IPS DF 6.9 (cell line): ENCODE results near the gene EVL.

Experiments used
- DNase-seq: peaks from one replicate; pipeline ENCODE4 v3.0.0-alpha.2; 2013; ENCODE audit warnings: low read depth, low spot score
- H3K27ac ChIP-seq: one replicate; pipeline ENCODE4 v1.5.1; 2013; ENCODE audit warnings: low read length, control low read depth
- H3K27me3 ChIP-seq: 2 replicates; pipeline ENCODE4 v1.6.1; 2013; ENCODE audit warnings: mild to moderate bottlenecking, low read length; ENCODE audit not compliant: control insufficient read depth, insufficient read depth
- H3K36me3 ChIP-seq: 2 replicates; pipeline ENCODE4 v1.6.1; 2013; ENCODE audit warnings: low read length; ENCODE audit not compliant: control insufficient read depth, insufficient read depth
- H3K4me1 ChIP-seq: 2 replicates; pipeline ENCODE4 v1.6.1; 2013; ENCODE audit warnings: low read length; ENCODE audit not compliant: control insufficient read depth, insufficient read depth
- H3K4me3 ChIP-seq: 2 replicates; pipeline ENCODE4 v1.5.1; 2013; ENCODE audit warnings: mild to moderate bottlenecking, low read length
- H3K9me3 ChIP-seq: 2 replicates; pipeline ENCODE4 v1.6.1; 2013; ENCODE audit warnings: low read length, inconsistent platforms; ENCODE audit not compliant: control insufficient read depth, insufficient read depth
- WGBS: extraction: QIAGEN DNeasy Blood & Tissue Kit; methylation state at CpG from one replicate; pipeline ENCODE4 v1.1.7; 2013; ENCODE audit warnings: mixed read lengths, missing lambda C conversion rate; ENCODE audit not compliant: insufficient read length, insufficient coverage; 5-methylcytosine and 5-hydroxymethylcytosine counted together

Gene EVL

DNA sequence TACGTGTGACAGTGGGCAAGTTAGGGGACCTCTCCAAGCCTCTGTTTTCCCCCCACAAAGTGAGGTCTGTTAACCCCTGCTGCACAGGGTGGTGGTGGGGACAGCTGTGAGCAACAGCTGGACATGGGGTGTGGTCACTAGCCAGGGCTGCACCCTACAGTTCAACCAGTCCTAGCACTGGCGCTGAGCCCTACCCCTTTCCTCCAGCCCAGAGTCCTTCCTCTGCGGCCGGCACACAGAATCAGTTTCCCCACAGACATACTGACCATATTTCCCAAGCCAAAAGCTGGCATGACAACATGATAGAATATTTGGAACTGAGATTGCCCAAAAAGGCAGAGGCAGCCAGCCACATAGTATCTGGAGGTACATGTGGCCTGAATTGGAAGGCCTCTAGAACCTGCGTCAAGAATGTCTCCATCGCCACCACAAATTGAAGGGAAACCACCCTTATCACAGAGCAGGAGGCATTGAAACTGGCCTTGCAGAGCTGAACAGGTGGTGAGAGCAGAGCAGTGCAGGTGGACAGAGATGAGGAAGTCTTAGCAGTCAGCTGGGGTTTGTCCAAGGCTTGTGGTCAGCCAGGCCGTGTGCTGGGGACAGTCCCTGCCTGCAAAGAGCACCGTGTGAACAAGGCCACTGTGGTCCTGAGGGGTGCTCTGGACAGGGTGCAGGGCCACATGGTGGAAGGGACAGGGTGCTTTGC is 73.0 kb downstream of the EVL start:
- Histone ChIP-seq H3K4me3 (no peak overlapping the region), H3K27me3 (no peaks in the 10 kb centered on the region), H3K9me3 (no peaks in the 10 kb centered on the region), H3K4me1 (peaks cover 5% of the 10 kb centered on the region), H3K27ac (no peak overlapping the region), H3K36me3 (no peaks in the 10 kb centered on the region)
- WGBS = no CpG with 5 or more reads among the region's 8 CpGs
- DNase-seq = no peak

DNA sequence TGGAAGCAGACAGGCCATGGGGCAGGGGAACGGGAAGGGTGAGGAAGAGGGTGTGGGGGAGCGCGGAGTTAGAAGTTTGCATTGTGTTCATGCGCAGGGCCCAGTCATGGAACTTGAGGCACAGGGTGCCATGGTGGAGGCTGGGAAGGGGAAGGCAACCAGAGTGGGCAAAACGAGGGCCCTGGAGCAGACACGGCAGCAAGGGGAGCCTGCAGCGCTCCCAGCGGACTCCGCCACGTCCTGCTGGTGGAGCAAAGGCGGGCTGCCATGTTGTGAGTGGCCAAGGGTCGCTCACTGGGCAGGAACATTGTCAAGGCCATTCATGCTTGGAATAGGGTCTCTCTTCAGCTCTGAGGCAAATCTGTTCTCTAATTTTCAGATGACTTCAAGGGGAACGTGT is 73.7 kb downstream of the EVL start:
- no peak for DNase-seq
- Histone ChIP-seq H3K4me3 (no peak overlapping the region), H3K36me3 (no peaks in the 10 kb centered on the region; the same call in 1 of the 2 replicates), H3K9me3 (no peaks in the 10 kb centered on the region), H3K27me3 (no peaks in the 10 kb centered on the region), H3K4me1 (peaks cover 5% of the 10 kb centered on the region), H3K27ac (no peak overlapping the region)
- WGBS = no CpG with 5 or more reads among the region's 13 CpGs

DNA sequence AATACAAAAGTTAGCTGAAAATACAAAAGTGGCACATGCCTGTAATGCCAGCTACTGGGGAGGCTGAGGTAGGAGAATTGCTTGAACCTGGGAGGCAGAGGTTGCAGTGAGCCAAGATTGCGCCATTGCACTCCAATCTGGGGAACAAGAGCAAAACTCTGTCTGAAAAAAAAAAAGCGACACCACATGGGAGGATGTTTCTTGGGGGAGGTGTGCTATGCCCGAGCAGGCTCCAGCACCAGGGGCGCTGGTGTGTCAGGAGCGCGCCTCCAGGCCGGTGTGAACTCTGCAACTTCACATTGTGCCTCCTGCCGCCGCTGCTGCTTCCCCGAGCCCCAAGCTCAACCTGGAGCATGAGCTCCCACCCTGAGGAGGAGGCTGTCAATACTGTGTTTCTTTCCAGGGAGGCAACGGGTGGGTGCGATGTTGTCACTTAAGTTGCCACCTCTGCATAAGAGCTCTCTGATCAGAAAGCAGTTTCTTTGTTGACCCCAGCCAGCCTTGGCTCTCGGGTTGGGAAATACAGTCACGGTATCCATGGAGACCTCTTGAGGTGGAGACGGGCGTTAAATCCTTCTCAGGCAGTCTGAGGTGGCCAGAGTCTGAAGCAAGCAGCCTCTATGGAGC is 75.3 kb downstream of the EVL start:
- Histone ChIP-seq H3K4me3 (no peak overlapping the region), H3K4me1 (peaks cover 5% of the 10 kb centered on the region), H3K36me3 (no peaks in the 10 kb centered on the region; the same call in 1 of the 2 replicates), H3K9me3 (no peaks in the 10 kb centered on the region), H3K27ac (no peak overlapping the region), H3K27me3 (no peaks in the 10 kb centered on the region)
- no peak for DNase-seq
- WGBS = no CpG with 5 or more reads among the region's 16 CpGs

DNA sequence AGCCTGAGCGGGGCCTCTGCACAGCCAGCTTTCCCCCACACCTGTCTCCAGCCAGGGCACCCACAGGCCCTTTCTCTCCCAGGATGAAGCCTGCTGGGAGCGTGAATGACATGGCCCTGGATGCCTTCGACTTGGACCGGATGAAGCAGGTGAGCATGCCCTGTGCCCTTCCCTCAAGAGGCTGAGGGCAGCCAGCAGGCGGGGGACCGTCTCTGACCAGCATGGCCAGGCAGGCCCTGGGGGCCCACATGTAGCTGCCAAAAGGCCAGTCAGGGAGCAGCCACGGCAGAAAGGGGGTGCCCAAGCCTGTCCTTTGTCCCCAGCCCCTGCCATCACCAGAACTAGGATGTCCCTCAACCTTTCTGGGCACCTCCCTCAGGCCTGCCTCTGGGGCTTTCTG is 75.9 kb downstream of the EVL start:
- WGBS = no CpG with 5 or more reads among the region's 7 CpGs
- Histone ChIP-seq H3K36me3 (no peaks in the 10 kb centered on the region; the same call in 1 of the 2 replicates), H3K27ac (no peak overlapping the region)

DNA sequence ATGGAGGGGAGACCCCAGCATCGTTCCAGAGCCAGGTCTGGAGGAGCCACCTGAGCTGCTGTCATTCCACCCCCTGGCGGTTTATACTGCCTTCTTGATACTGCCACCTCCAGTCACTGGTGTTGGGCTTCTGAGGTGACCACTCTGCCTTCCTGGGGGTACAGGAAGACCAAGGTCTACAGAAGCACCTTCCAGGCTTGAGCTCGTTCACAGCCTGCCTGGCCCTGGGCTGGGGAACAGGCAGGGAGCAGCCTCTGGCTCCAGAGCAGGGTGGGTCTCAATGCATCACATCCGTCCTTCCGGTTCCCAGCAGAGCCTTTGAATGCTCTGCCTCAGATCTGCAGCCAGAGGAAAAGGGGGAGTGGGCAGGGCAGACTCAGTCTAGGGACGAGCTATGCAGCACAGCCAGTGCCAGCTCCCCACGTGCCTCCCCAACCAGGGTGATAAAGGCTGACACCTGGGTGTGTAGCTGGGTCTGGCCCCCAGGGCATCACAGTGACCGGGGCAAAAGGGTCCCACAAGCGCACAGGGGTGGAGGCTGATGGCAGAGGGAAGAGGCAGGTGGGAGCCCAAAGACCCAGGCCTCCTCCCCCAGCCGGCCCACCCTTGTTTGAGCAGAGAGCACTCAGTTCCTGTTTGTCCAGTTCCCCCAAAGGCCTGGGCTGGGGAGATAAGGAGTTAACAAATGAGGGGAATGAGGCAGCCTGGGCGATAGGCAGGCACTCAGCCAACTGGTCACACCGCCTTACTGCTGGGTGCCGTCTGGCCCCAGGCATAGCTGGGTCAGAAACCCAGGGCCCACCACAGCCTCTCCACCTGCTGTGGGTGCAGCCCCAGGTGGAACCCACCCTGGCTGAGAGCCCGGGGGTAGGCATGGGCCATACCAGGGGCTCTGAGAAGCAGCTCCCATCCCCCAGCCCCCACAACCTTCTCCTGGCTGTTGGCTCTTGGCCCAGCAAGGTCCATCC is 77.1 kb downstream of the EVL start:
- no CpG with 5 or more reads among the region's 14 CpGs for WGBS
- no peaks in the 10 kb centered on the region for H3K9me3 ChIP-seq
- peaks cover 5% of the 10 kb centered on the region for H3K4me1 ChIP-seq
- no peak overlapping the region for H3K27ac ChIP-seq
- H3K36me3 ChIP-seq = no peaks in the 10 kb centered on the region; the same call in 1 of the 2 replicates
- H3K27me3 ChIP-seq = no peaks in the 10 kb centered on the region
- DNase-seq = no peak
- H3K4me3 ChIP-seq = no peak overlapping the region

More for the DNA sequence above, 75.9 kb downstream of the EVL start:
- DNase-seq = no peak
- Histone ChIP-seq H3K27me3 (no peaks in the 10 kb centered on the region), H3K4me1 (peaks cover 5% of the 10 kb centered on the region), H3K9me3 (no peaks in the 10 kb centered on the region), H3K4me3 (no peak overlapping the region)

DNA sequence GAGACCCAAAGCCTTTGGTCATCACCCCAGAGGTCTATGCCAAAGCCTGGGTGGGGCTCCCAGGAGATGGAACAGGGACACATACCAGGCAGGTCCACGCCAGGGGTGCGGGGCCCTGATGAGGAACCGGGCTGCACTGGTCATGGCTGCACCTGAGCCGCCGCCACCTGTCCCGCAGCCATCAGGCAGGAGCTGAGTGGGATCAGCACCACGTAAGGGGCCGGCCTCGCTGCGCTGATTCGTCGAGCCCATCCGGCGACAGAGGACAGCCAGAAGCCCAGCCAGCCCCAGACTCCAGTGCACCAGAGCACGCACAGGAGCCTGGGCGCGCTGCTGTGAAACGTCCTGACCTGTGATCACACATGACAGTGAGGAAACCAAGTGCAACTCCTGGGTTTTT is 78.3 kb downstream of the EVL start:
- Histone ChIP-seq H3K36me3 (no peaks in the 10 kb centered on the region; the same call in 1 of the 2 replicates), H3K27me3 (no peaks in the 10 kb centered on the region), H3K4me1 (peaks cover 7% of the 10 kb centered on the region), H3K4me3 (no peak overlapping the region), H3K9me3 (no peaks in the 10 kb centered on the region), H3K27ac (no peak overlapping the region)
- no peak for DNase-seq
- WGBS = no CpG with 5 or more reads among the region's 18 CpGs

DNA sequence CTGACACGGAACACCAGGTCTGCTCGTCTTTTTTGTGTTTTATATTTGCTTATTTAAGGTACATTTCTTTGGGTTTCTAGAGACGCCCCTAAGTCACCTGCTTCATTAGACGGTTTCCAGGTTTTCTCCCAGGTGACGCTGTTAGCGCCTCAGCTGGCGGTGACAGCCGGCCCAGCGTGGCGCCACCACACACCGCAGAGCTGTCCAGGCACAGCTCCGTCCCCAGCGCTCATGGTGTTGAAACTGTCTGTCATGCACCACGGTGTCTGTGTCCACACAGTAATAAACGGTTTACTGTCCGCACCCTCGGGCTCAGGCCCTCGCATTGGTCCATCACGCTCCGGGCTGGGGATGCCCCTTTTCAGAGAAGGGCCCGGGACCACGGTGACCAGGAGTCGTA is 78.7 kb downstream of the EVL start:
- DNase-seq = no peak
- Histone ChIP-seq H3K27me3 (no peaks in the 10 kb centered on the region), H3K4me3 (no peak overlapping the region), H3K36me3 (no peaks in the 10 kb centered on the region; the same call in 1 of the 2 replicates), H3K4me1 (peaks cover 7% of the 10 kb centered on the region), H3K9me3 (no peaks in the 10 kb centered on the region), H3K27ac (no peak overlapping the region)
- no CpG with 5 or more reads among the region's 23 CpGs for whole genome bisulfite sequencing

DNA sequence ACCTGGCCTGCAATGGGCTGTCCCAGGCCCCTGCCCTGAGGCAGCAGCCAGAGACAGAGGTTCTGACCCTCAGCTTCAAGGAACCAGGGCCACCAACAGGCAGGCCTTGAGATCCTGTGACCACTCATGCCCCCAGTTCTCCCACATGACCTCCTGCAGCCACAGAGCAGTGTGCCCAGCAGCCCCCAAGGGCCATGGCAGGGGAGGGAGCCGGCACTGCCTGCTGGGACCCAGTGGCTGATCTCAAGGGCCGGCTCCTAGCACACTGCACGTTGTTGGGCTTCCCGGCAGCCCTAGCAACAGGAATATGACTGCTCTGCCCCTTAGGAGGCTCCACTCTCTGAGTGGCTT is 79.4 kb downstream of the EVL start:
- no CpG with 5 or more reads among the region's 4 CpGs for WGBS
- H3K36me3 ChIP-seq = peaks cover 4% of the 10 kb centered on the region; the same call in 1 of the 2 replicates
- H3K4me1 ChIP-seq = peaks cover 7% of the 10 kb centered on the region
- H3K27me3 ChIP-seq = no peaks in the 10 kb centered on the region
- H3K9me3 ChIP-seq = no peaks in the 10 kb centered on the region
- no peak overlapping the region for H3K4me3 ChIP-seq
- no peak for DNase-seq
- no peak overlapping the region for H3K27ac ChIP-seq

DNA sequence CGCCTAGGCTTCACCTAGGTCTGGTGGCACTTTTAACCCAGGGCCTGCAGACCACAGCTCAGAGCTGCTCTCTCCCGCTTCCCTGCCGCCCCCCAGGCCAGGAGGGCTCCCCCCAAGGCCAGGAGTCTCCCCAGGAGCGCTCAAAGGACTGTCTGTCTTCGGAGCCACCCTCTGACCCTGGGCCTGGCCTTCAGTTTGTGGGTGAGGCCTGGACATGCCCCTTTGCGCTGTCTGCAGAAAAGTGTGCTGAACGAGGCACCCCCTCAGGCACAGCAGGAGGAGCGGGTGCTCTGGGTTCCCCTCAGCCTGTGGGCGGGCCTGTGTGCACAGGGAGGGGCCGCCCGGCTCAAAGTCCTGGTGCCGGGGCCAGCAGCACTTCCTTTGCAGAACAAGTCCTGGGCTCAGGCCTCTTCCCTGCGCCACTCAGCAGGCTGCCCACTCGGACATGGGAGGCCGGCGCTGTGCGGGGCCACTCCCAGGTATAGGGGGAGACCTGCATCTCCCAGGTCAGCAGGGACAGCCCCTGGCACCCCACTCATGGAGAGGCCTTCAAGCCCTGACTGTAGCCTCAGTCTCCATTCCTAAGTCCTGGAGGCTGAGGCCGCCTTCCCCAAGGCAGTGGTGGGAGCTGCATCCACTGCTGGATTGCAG is 79.9 kb downstream of the EVL start:
- WGBS = no CpG with 5 or more reads among the region's 18 CpGs
- peaks cover 4% of the 10 kb centered on the region; the same call in 1 of the 2 replicates for H3K36me3 ChIP-seq
- no peak for DNase-seq
- no peak overlapping the region for H3K4me3 ChIP-seq
- H3K9me3 ChIP-seq = no peaks in the 10 kb centered on the region
- no peak overlapping the region for H3K27ac ChIP-seq
- H3K27me3 ChIP-seq = no peaks in the 10 kb centered on the region
- H3K4me1 ChIP-seq = peaks cover 7% of the 10 kb centered on the region
